Neural cell (in vitro differentiated cells): ENCODE data around the gene RSPRY1.

Experiments used
- POLR2AphosphoS5 ChIP-seq: IDR thresholded peaks from 2 replicates; pipeline ENCODE4 v1.6.1; 2012
- TF ChIP-seq, protein P1 (sequence below): fragments of 450-650 bp; IDR thresholded peaks from 2 replicates; pipeline ENCODE4 v1.5.1; 2014; ENCODE audit warnings: antibody characterized with exemption, mild to moderate bottlenecking, moderate library complexity; ENCODE audit not compliant: poor library complexity, severe bottlenecking

DNA sequence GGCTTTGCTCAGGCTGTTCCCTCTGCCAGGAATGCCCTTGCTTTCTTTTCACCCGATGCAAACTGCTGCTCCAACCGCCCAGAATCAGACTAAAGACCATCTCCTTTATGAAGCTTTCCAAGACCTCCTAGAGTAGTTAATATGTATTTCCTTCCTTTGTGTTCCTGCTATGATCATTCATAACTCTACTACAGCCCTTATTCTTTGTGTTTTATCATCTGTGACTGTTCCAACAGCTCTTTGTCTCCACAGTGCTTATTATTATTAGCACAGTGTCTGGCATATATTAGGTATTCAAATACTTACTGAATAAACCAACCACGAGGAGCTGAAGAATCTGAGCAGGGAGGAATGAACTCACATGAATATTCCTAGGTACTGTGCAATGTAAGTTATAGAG lies 7.9 kb upstream of the RSPRY1 start:
- no peak for TF ChIP-seq POLR2AphosphoS5
- TF ChIP-seq, protein P1, sequence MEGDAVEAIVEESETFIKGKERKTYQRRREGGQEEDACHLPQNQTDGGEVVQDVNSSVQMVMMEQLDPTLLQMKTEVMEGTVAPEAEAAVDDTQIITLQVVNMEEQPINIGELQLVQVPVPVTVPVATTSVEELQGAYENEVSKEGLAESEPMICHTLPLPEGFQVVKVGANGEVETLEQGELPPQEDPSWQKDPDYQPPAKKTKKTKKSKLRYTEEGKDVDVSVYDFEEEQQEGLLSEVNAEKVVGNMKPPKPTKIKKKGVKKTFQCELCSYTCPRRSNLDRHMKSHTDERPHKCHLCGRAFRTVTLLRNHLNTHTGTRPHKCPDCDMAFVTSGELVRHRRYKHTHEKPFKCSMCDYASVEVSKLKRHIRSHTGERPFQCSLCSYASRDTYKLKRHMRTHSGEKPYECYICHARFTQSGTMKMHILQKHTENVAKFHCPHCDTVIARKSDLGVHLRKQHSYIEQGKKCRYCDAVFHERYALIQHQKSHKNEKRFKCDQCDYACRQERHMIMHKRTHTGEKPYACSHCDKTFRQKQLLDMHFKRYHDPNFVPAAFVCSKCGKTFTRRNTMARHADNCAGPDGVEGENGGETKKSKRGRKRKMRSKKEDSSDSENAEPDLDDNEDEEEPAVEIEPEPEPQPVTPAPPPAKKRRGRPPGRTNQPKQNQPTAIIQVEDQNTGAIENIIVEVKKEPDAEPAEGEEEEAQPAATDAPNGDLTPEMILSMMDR, result no peak
